OCI-LY3 (cell line): ENCODE measurements around the gene HS2ST1.

Experiments used
- CTCF ChIP-seq: fragments of 200-600, 300-600 bp; sonication (generic); IDR thresholded peaks from 2 replicates; pipeline ENCODE4 v1.5.1; 2014; ENCODE audit warnings: antibody characterized with exemption, low read length, low read depth
- EZH2phosphoT487 ChIP-seq: fragments of 200-600 bp; shearing (Covaris generic); IDR thresholded peaks from 2 replicates; pipeline ENCODE4 v1.6.1; 2018; ENCODE audit warnings: antibody characterized with exemption, mixed run types, low read depth

DNA sequence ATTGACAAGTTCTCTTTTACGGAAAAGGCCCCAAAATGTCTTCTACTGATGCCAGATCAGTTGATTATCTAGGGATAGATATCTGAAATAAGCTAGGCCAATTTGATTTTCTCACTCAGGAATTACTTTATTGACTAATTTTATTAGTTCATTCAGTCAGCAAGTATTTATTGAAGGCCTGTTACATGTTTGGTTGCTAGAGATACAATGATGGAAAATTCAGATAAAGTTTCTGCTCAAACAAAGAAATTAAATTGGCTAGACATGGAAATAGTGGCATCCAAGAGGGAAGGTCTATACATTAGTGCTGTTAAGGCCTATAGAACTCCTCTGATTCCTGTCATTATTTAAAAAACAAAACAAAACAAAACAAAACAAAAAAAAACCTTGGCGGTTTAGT is 56.5 kb downstream of the HS2ST1 start:
- TF ChIP-seq CTCF (no peak), EZH2phosphoT487 (no peak)
